ENCODE results near the gene CKAP4.
"Not testable (repeated sequence)": the region's sequence is repeated elsewhere in the genome, so short reads cannot be mapped to it uniquely, and the experiment has no call there.

CKAP4 gene

GRCh38 chr12:106247674-106248311, at the start of gene CKAP4:
TSS of gene CKAP4 (minus strand) at chr12:106248020. CDS start at chr12:106247851, 169 bp downstream.
- H3K4me3 ChIP-seq (ENCODE audit: low read depth, low read length): peak within 1 kb of the TSS; percentile 70

GRCh38 chr12:106297075-106297474, 49.3 kb upstream of the CKAP4 start:
- no peak overlapping the region for H3K4me3 ChIP-seq (ENCODE audit: low read depth, low read length)

- no peak overlapping the region for H3K4me3 ChIP-seq (ENCODE audit: low read depth, low read length)
Observed at GRCh38 chr12:106296179-106296877, 48.5 kb upstream of the CKAP4 start.

GRCh38 chr12:106292339-106292738, 44.5 kb upstream of the CKAP4 start:
- H3K4me3 ChIP-seq (ENCODE audit: low read depth, low read length): no peak overlapping the region

- H3K4me3 ChIP-seq (ENCODE audit: low read depth, low read length): no peak overlapping the region
Observed at GRCh38 chr12:106291342-106291741, 43.5 kb upstream of the CKAP4 start.

- no peak overlapping the region for H3K4me3 ChIP-seq (ENCODE audit: low read depth, low read length)
Observed at GRCh38 chr12:106290666-106291065, 42.8 kb upstream of the CKAP4 start.

GRCh38 chr12:106289196-106289681, 41.4 kb upstream of the CKAP4 start:
- no peak overlapping the region for H3K4me3 ChIP-seq (ENCODE audit: low read depth, low read length)

GRCh38 chr12:106288494-106289195, 40.8 kb upstream of the CKAP4 start:
- H3K4me3 ChIP-seq (ENCODE audit: low read depth, low read length): no peak overlapping the region

- H3K4me3 ChIP-seq (ENCODE audit: low read depth, low read length): no peak overlapping the region
Observed at GRCh38 chr12:106288101-106288493, 40.3 kb upstream of the CKAP4 start.

- H3K4me3 ChIP-seq (ENCODE audit: low read depth, low read length): no peak overlapping the region
Observed at GRCh38 chr12:106287364-106287763, 39.5 kb upstream of the CKAP4 start.

GRCh38 chr12:106286576-106287162, 38.8 kb upstream of the CKAP4 start:
- H3K4me3 ChIP-seq (ENCODE audit: low read depth, low read length): not testable (repeated sequence)

GRCh38 chr12:106285982-106286381, 38.2 kb upstream of the CKAP4 start:
- H3K4me3 ChIP-seq (ENCODE audit: low read depth, low read length): no peak overlapping the region

- no peak overlapping the region for H3K4me3 ChIP-seq (ENCODE audit: low read depth, low read length)
Observed at GRCh38 chr12:106284358-106285105, 36.7 kb upstream of the CKAP4 start.

GRCh38 chr12:106282457-106283097, 34.8 kb upstream of the CKAP4 start:
- no peak overlapping the region for H3K4me3 ChIP-seq (ENCODE audit: low read depth, low read length)

GRCh38 chr12:106281804-106282203, 34.0 kb upstream of the CKAP4 start:
- H3K4me3 ChIP-seq (ENCODE audit: low read depth, low read length): no peak overlapping the region

GRCh38 chr12:106281056-106281782, 33.4 kb upstream of the CKAP4 start:
- H3K4me3 ChIP-seq (ENCODE audit: low read depth, low read length): no peak overlapping the region

GRCh38 chr12:106280106-106280505, 32.3 kb upstream of the CKAP4 start:
- no peak overlapping the region for H3K4me3 ChIP-seq (ENCODE audit: low read depth, low read length)

- no peak overlapping the region for H3K4me3 ChIP-seq (ENCODE audit: low read depth, low read length)
Observed at GRCh38 chr12:106276032-106276740, 28.4 kb upstream of the CKAP4 start.

GRCh38 chr12:106275458-106275857, 27.6 kb upstream of the CKAP4 start:
- H3K4me3 ChIP-seq (ENCODE audit: low read depth, low read length): no peak overlapping the region
